Endothelial cell of hepatic sinusoid (primary cell): Measurements from ENCODE around the gene CCZ1B.
"Not testable (repeated sequence)": the region's sequence is repeated elsewhere in the genome, so short reads cannot be mapped to it uniquely, and the experiment has no call there.

Experiments
- in situ Hi-C: cut with HindIII; loops from 2 replicates; pipeline ENCODE4 v1.10.0; 2017; ENCODE audit warnings: low sequenced_read_pairs

The CCZ1B gene

GRCh38 chr7:6826151-6826550, at the start of gene CCZ1B:
CCZ1B (minus strand) TSS chr7:6826275; CDS start chr7:6826197, 78 bp downstream.
- in situ Hi-C loops, result not testable (repeated sequence)

- in situ Hi-C loops, result not testable (repeated sequence)
Measured at GRCh38 chr7:6875022-6875421, 48.9 kb upstream of the CCZ1B start.

GRCh38 chr7:6872246-6872945, 46.3 kb upstream of the CCZ1B start:
- in situ Hi-C loops, result not testable (repeated sequence)

GRCh38 chr7:6871421-6872144, 45.5 kb upstream of the CCZ1B start:
- in situ Hi-C loops, result not testable (repeated sequence)

- in situ Hi-C loops, result not testable (repeated sequence)
Measured at GRCh38 chr7:6864751-6865150, 38.7 kb upstream of the CCZ1B start.

- in situ Hi-C loops, result not testable (repeated sequence)
Measured at GRCh38 chr7:6864188-6864587, 38.1 kb upstream of the CCZ1B start.

GRCh38 chr7:6862876-6863275, 36.8 kb upstream of the CCZ1B start:
- in situ Hi-C loops, result not testable (repeated sequence)

GRCh38 chr7:6857721-6858314, 31.7 kb upstream of the CCZ1B start:
- in situ Hi-C loops, result not testable (repeated sequence)

GRCh38 chr7:6855563-6856131, 29.6 kb upstream of the CCZ1B start:
- in situ Hi-C loops, result not testable (repeated sequence)

GRCh38 chr7:6854747-6855562, 28.9 kb upstream of the CCZ1B start:
- in situ Hi-C loops, result not testable (repeated sequence)

GRCh38 chr7:6853681-6854080, 27.6 kb upstream of the CCZ1B start:
- in situ Hi-C loops, result not testable (repeated sequence)

- in situ Hi-C loops, result not testable (repeated sequence)
Measured at GRCh38 chr7:6849127-6849526, 23.1 kb upstream of the CCZ1B start.

- in situ Hi-C loops, result not testable (repeated sequence)
Measured at GRCh38 chr7:6847751-6848150, 21.7 kb upstream of the CCZ1B start.

- in situ Hi-C loops, result not testable (repeated sequence)
Measured at GRCh38 chr7:6845971-6846449, 19.9 kb upstream of the CCZ1B start.

GRCh38 chr7:6843654-6844053, 17.6 kb upstream of the CCZ1B start:
- in situ Hi-C loops, result not testable (repeated sequence)

- in situ Hi-C loops, result not testable (repeated sequence)
Measured at GRCh38 chr7:6843092-6843491, 17.0 kb upstream of the CCZ1B start.

- in situ Hi-C loops, result not testable (repeated sequence)
Measured at GRCh38 chr7:6842278-6842921, 16.3 kb upstream of the CCZ1B start.

- in situ Hi-C loops, result not testable (repeated sequence)
Measured at GRCh38 chr7:6837081-6837480, 11.0 kb upstream of the CCZ1B start.

GRCh38 chr7:6835521-6835920, 9.4 kb upstream of the CCZ1B start:
- in situ Hi-C loops, result not testable (repeated sequence)

GRCh38 chr7:6833636-6834035, 7.6 kb upstream of the CCZ1B start:
- in situ Hi-C loops, result no loop called here
